KMS-11 (cell line): ENCODE data around the gene ZRANB1.

Source experiments
- H2AFZ ChIP-seq: fragments of 200-600 bp; sonication (generic); 2 replicates; pipeline ENCODE4 v1.6.1; 2016; ENCODE audit warnings: antibody characterized with exemption, mixed run types, low read depth
- H3K27ac ChIP-seq: fragments of 200-600 bp; sonication (generic); 2 replicates; pipeline ENCODE4 v1.6.1; 2016; ENCODE audit warnings: mild to moderate bottlenecking, mixed run types
- H3K27me3 ChIP-seq: fragments of 200-600 bp; sonication (generic); 2 replicates; pipeline ENCODE4 v1.6.1; 2017; ENCODE audit warnings: mild to moderate bottlenecking, low read depth, mixed run types, moderate library complexity; ENCODE audit not compliant: insufficient read depth
- H3K36me3 ChIP-seq: fragments of 200-600 bp; sonication (generic); 2 replicates; pipeline ENCODE4 v1.6.1; 2017; ENCODE audit warnings: mild to moderate bottlenecking, mixed run types; ENCODE audit not compliant: insufficient read depth
- H3K4me1 ChIP-seq: fragments of 200-600 bp; sonication (generic); 2 replicates; pipeline ENCODE4 v1.6.1; 2016; ENCODE audit warnings: mild to moderate bottlenecking, low read depth, mixed run types; ENCODE audit not compliant: poor library complexity, severe bottlenecking
- H3K4me2 ChIP-seq: fragments of 200-600 bp; sonication (generic); 2 replicates; pipeline ENCODE4 v1.7.0; 2016; ENCODE audit warnings: mild to moderate bottlenecking, mixed run types
- H3K4me3 ChIP-seq: fragments of 200-600 bp; sonication (generic); IDR thresholded peaks from 2 replicates; pipeline ENCODE4 v1.6.1; 2017; ENCODE audit warnings: low read depth, low read length, mixed read lengths; ENCODE audit not compliant: insufficient read depth
- H3K79me2 ChIP-seq: fragments of 200-600 bp; sonication (generic); 2 replicates; pipeline ENCODE4 v1.6.1; 2016; ENCODE audit warnings: low read depth, mixed run types; ENCODE audit not compliant: insufficient read depth
- H3K9ac ChIP-seq: fragments of 200-600 bp; sonication (generic); 2 replicates; pipeline ENCODE4 v1.6.1; 2016; ENCODE audit warnings: mild to moderate bottlenecking, mixed run types
- H4K20me1 ChIP-seq: fragments of 200-600 bp; sonication (generic); 2 replicates; pipeline ENCODE4 v1.6.1; 2016; ENCODE audit warnings: mild to moderate bottlenecking, mixed run types; ENCODE audit not compliant: insufficient read depth
- CTCF ChIP-seq: fragments of 200-600 bp; sonication (generic); conservative IDR thresholded peaks from 2 replicates; pipeline ENCODE4 v1.6.1; 2017; ENCODE audit warnings: low read depth, mild to moderate bottlenecking, antibody characterized with exemption, low read length, moderate library complexity, mixed read lengths

ZRANB1 gene

GRCh38 chr10:125004571-125005311 is 62.8 kb downstream of the ZRANB1 start:
- Histone ChIP-seq H3K36me3 (no peaks in the 10 kb centered on the region), H3K4me3 (no peak overlapping the region), H3K4me2 (no peak overlapping the region), H2AFZ (no peak overlapping the region), H4K20me1 (no peaks in the 10 kb centered on the region), H3K27me3 (no peaks in the 10 kb centered on the region), H3K4me1 (no peaks in the 10 kb centered on the region), H3K27ac (no peak overlapping the region), H3K9ac (no peak overlapping the region), H3K79me2 (no peaks in the 10 kb centered on the region)
- TF ChIP-seq CTCF, result no peak

- H3K27me3 ChIP-seq, result no peaks in the 10 kb centered on the region
- H3K4me3 ChIP-seq, result no peak overlapping the region
- no peaks in the 10 kb centered on the region for H3K4me1 ChIP-seq
- H2AFZ ChIP-seq, result no peak overlapping the region
- H3K36me3 ChIP-seq, result no peaks in the 10 kb centered on the region
- no peak overlapping the region for H3K27ac ChIP-seq
- TF ChIP-seq CTCF, result no peak
- H3K4me2 ChIP-seq, result no peak overlapping the region
- H3K9ac ChIP-seq, result no peak overlapping the region
- no peaks in the 10 kb centered on the region for H3K79me2 ChIP-seq
- no peaks in the 10 kb centered on the region for H4K20me1 ChIP-seq
These were observed 63.6 kb downstream of the ZRANB1 start for GRCh38 chr10:125005312-125006187.

- Histone ChIP-seq H3K27ac (no peak overlapping the region), H2AFZ (no peak overlapping the region), H3K27me3 (no peaks in the 10 kb centered on the region), H3K4me1 (no peaks in the 10 kb centered on the region), H3K79me2 (no peaks in the 10 kb centered on the region), H3K4me3 (no peak overlapping the region), H3K4me2 (no peak overlapping the region), H4K20me1 (no peaks in the 10 kb centered on the region), H3K9ac (no peak overlapping the region), H3K36me3 (no peaks in the 10 kb centered on the region)
- TF ChIP-seq CTCF, result no peak
These were observed 64.3 kb downstream of the ZRANB1 start for GRCh38 chr10:125006188-125006680.

GRCh38 chr10:125006921-125007426 is 65.1 kb downstream of the ZRANB1 start:
- no peak overlapping the region for H2AFZ ChIP-seq
- no peak for TF ChIP-seq CTCF
- no peaks in the 10 kb centered on the region for H4K20me1 ChIP-seq
- no peaks in the 10 kb centered on the region for H3K79me2 ChIP-seq
- H3K27ac ChIP-seq, result no peak overlapping the region
- H3K4me3 ChIP-seq, result no peak overlapping the region
- no peaks in the 10 kb centered on the region for H3K27me3 ChIP-seq
- H3K4me1 ChIP-seq, result no peaks in the 10 kb centered on the region
- no peak overlapping the region for H3K9ac ChIP-seq
- no peak overlapping the region for H3K4me2 ChIP-seq
- no peaks in the 10 kb centered on the region for H3K36me3 ChIP-seq
